WTC11 (cell line): ENCODE measurements around the gene PPFIBP2. TPM values are rescaled to one million over a fixed set of nuclear protein-coding genes. Genes with fewer than 3 reads are reported as not detected.

Experiments
- ATAC-seq: fragments of 200-7000 bp; cut with Tn5 transposase; 2 replicates; pipeline ENCODE4 v1.10.0; 2021; ENCODE audit warnings: mild to moderate bottlenecking, moderate library complexity
- CTCF ChIA-PET: fragments of 300-600 bp; sonication (Branson Sonifier 250); formaldehyde crosslinking; loops from one replicate; lab custom pipeline; 2021; ENCODE audit warnings: antibody characterized with exemption; lab: Charles Lee
- POLR2A ChIA-PET: fragments of 350-600 bp; sonication (Branson Sonifier 250); formaldehyde crosslinking; loops from one replicate; lab custom pipeline; 2021; ENCODE audit warnings: antibody characterized with exemption; lab: Charles Lee
- DNase-seq: peaks from one replicate; pipeline ENCODE4 v3.0.0; 2021; ENCODE audit warnings: low spot score
- H3K27ac Mint-ChIP-seq: 2 replicates; pipeline ENCODE4 v1.8.0; 2021; ENCODE audit warnings: mixed read lengths
- H3K27me3 Mint-ChIP-seq: 2 replicates; pipeline ENCODE4 v1.8.0; 2021; ENCODE audit warnings: low read depth, mild to moderate bottlenecking, moderate library complexity, mixed read lengths
- H3K36me3 Mint-ChIP-seq: 2 replicates; pipeline ENCODE4 v1.8.0; 2021; ENCODE audit warnings: mixed read lengths
- H3K4me1 Mint-ChIP-seq: 2 replicates; pipeline ENCODE4 v1.8.0; 2022; ENCODE audit warnings: mixed read lengths
- H3K4me3 Mint-ChIP-seq: 2 replicates; pipeline ENCODE4 v1.8.0; 2021; ENCODE audit warnings: mild to moderate bottlenecking, moderate library complexity, mixed read lengths
- H3K9me3 Mint-ChIP-seq: 2 replicates; pipeline ENCODE4 v1.8.0; 2021; ENCODE audit warnings: mixed read lengths
- FOXK1 ChIP-seq: sonication (generic); formaldehyde crosslinking; IDR thresholded peaks from 2 replicates; pipeline ENCODE4 v1.8.0; 2022; ENCODE audit warnings: mild to moderate bottlenecking, moderate library complexity, missing genetic modification reagents
- NFATC4 ChIP-seq: fragments of 250-450 bp; sonication (Bioruptor Pico); IDR thresholded peaks from 2 replicates; pipeline ENCODE4 v1.9.0; 2021; ENCODE audit warnings: mild to moderate bottlenecking
- NR1H2 ChIP-seq: sonication (generic); formaldehyde crosslinking; IDR thresholded peaks from 2 replicates; pipeline ENCODE4 v1.9.0; 2021; ENCODE audit warnings: mild to moderate bottlenecking, moderate library complexity, missing genetic modification reagents
- ZNF219 ChIP-seq: sonication (generic); formaldehyde crosslinking; IDR thresholded peaks from 2 replicates; pipeline ENCODE4 v1.8.0; 2023; ENCODE audit warnings: missing genetic modification reagents, mild to moderate bottlenecking, borderline replicate concordance
- ZNF263 ChIP-seq: sonication (generic); formaldehyde crosslinking; IDR thresholded peaks from 2 replicates; pipeline ENCODE4 v1.8.1; 2022; ENCODE audit warnings: low read depth, mild to moderate bottlenecking, moderate library complexity, missing genetic modification reagents
- ZNF317 ChIP-seq: sonication (generic); formaldehyde crosslinking; IDR thresholded peaks from 2 replicates; pipeline ENCODE4 v1.8.1; 2023; ENCODE audit warnings: low read depth, mild to moderate bottlenecking, moderate library complexity, missing genetic modification reagents, borderline replicate concordance
- ZNF396 ChIP-seq: fragments of 250-450 bp; sonication (Bioruptor Pico); IDR thresholded peaks from 2 replicates; pipeline ENCODE4 v1.8.0; 2021; ENCODE audit warnings: mild to moderate bottlenecking, moderate library complexity, borderline replicate concordance
- total RNA-seq: library from RNA; stranded (reverse); gene quantifications from 3 replicates; pipeline ENCODE4 v1.2.3, GENCODE V29; 2021
- TF ChIP-seq, protein P1 (sequence below): sonication (generic); formaldehyde crosslinking; conservative IDR thresholded peaks from 2 replicates; pipeline ENCODE4 v1.8.1; 2022; ENCODE audit warnings: mild to moderate bottlenecking, missing genetic modification reagents
- TF ChIP-seq, protein P2 (sequence below): fragments of 250-450 bp; sonication (Bioruptor Pico); IDR thresholded peaks from 2 replicates; pipeline ENCODE4 v2.1.2; 2022; ENCODE audit warnings: mild to moderate bottlenecking, moderate library complexity
- TF ChIP-seq, protein P3 (sequence below): sonication (generic); formaldehyde crosslinking; IDR thresholded peaks from 2 replicates; pipeline ENCODE4 v1.8.1; 2022; ENCODE audit warnings: mild to moderate bottlenecking, moderate library complexity, missing genetic modification reagents
- TF ChIP-seq, protein P4 (sequence below): sonication (generic); formaldehyde crosslinking; IDR thresholded peaks from 2 replicates; pipeline ENCODE4 v1.8.0; 2023; ENCODE audit warnings: missing genetic modification reagents
- TF ChIP-seq, protein P5 (sequence below): sonication (generic); formaldehyde crosslinking; IDR thresholded peaks from 2 replicates; pipeline ENCODE4 v1.8.1; 2023; ENCODE audit warnings: mild to moderate bottlenecking, moderate library complexity, missing genetic modification reagents
- TF ChIP-seq, protein P6 (sequence below): sonication (generic); formaldehyde crosslinking; IDR thresholded peaks from 2 replicates; pipeline ENCODE4 v1.8.0; 2023; ENCODE audit warnings: missing genetic modification reagents, mild to moderate bottlenecking, borderline replicate concordance
- TF ChIP-seq, protein P7 (sequence below): fragments of 250-450 bp; sonication (Bioruptor Pico); IDR thresholded peaks from 2 replicates; pipeline ENCODE4 v1.9.0; 2021; ENCODE audit warnings: mild to moderate bottlenecking

PPFIBP2 gene
- total RNA-seq, 1 experiment from 2014 or later = 21.4 TPM

DNA sequence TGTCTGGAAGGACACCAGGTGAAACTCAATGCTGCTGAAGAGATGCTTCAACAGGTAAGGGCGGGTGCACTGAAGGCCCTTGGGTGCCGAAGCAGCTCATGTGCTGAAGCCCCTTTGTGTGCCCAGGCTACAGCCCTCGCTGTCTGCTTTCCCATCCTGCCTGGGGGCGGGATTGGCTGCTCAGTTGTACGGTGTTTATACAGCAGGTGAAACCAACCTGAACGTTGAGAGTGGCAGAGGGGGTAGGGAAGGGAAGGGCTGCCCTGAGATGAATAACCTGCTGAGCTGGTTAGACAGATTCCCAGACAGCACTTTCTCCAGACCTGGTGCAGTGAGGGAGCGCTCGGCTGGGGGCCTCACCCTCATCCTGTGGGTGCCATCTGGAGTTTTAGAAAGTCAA is 83.8 kb downstream of the PPFIBP2 start:
- no peaks in the 10 kb centered on the region for H3K27me3 Mint-ChIP-seq
- ChIA-PET CTCF (no interaction called here), POLR2A (no interaction called here)
- TF ChIP-seq, protein P1, sequence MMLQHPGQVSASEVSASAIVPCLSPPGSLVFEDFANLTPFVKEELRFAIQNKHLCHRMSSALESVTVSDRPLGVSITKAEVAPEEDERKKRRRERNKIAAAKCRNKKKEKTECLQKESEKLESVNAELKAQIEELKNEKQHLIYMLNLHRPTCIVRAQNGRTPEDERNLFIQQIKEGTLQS (CRISPR knock-in tag) = no peak
- no peak for TF ChIP-seq ZNF396 (CRISPR knock-in tag)
- no peak for TF ChIP-seq ZNF263 (CRISPR knock-in tag)
- TF ChIP-seq NR1H2 (CRISPR knock-in tag) = no peak
- TF ChIP-seq, protein P2, sequence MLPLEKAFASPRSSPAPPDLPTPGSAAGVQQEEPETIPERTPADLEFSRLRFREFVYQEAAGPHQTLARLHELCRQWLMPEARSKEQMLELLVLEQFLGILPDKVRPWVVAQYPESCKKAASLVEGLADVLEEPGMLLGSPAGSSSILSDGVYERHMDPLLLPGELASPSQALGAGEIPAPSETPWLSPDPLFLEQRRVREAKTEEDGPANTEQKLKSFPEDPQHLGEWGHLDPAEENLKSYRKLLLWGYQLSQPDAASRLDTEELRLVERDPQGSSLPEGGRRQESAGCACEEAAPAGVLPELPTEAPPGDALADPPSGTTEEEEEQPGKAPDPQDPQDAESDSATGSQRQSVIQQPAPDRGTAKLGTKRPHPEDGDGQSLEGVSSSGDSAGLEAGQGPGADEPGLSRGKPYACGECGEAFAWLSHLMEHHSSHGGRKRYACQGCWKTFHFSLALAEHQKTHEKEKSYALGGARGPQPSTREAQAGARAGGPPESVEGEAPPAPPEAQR (CRISPR knock-in tag) = no peak
- H3K27ac Mint-ChIP-seq = no peak overlapping the region
- DNase-seq (no peak), ATAC-seq (no peak)
- no peak overlapping the region for H3K4me3 Mint-ChIP-seq
- peaks cover 48% of the 10 kb centered on the region for H3K4me1 Mint-ChIP-seq
- H3K9me3 Mint-ChIP-seq = no peaks in the 10 kb centered on the region
- H3K36me3 Mint-ChIP-seq = peaks cover 3% of the 10 kb centered on the region; the same call in 1 of the 2 replicates

DNA sequence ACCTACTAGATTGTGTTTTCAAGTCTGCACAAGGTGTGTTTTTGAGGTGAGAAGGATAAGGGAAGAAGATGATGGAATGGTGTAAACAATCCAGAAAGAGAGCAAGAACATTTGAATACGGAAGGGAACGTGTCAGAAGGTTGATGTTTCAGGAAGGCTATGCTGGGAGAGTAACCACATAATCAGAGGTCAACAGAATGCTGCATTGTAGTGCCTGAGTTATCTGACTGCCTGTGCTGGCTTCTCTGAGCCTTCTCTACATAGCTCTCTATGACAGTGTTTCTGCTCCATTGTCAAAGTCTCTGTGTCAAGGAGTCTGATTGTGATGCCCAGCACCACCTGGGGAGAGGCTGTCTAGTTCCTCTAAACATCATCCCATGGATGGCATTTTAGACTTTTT is 85.4 kb downstream of the PPFIBP2 start:
- Mint-ChIP-seq H3K9me3 (no peaks in the 10 kb centered on the region), H3K27ac (no peak overlapping the region), H3K4me3 (no peak overlapping the region), H3K36me3 (peaks cover 3% of the 10 kb centered on the region; the same call in 1 of the 2 replicates), H3K27me3 (no peaks in the 10 kb centered on the region), H3K4me1 (peaks cover 39% of the 10 kb centered on the region)
- ChIA-PET POLR2A (interaction anchor here (0.6 kb wide), 1 partner anchor 10 kb away, joined by 3 read pairs; no protein-coding TSS in a partner anchor), CTCF (interaction anchor here (2.0 kb wide), 1 partner anchor 58 kb away, joined by 7 read pairs; no protein-coding TSS in a partner anchor)
- ATAC-seq (no peak), DNase-seq (no peak)
- TF ChIP-seq FOXK1 = no peak
- TF ChIP-seq, protein P3, sequence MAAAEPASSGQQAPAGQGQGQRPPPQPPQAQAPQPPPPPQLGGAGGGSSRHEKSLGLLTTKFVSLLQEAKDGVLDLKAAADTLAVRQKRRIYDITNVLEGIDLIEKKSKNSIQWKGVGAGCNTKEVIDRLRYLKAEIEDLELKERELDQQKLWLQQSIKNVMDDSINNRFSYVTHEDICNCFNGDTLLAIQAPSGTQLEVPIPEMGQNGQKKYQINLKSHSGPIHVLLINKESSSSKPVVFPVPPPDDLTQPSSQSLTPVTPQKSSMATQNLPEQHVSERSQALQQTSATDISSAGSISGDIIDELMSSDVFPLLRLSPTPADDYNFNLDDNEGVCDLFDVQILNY = no peak
- no peak for TF ChIP-seq ZNF317 (CRISPR knock-in tag)
- TF ChIP-seq, protein P4, sequence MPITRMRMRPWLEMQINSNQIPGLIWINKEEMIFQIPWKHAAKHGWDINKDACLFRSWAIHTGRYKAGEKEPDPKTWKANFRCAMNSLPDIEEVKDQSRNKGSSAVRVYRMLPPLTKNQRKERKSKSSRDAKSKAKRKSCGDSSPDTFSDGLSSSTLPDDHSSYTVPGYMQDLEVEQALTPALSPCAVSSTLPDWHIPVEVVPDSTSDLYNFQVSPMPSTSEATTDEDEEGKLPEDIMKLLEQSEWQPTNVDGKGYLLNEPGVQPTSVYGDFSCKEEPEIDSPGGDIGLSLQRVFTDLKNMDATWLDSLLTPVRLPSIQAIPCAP (CRISPR knock-in tag) = no peak
- TF ChIP-seq, protein P5, sequence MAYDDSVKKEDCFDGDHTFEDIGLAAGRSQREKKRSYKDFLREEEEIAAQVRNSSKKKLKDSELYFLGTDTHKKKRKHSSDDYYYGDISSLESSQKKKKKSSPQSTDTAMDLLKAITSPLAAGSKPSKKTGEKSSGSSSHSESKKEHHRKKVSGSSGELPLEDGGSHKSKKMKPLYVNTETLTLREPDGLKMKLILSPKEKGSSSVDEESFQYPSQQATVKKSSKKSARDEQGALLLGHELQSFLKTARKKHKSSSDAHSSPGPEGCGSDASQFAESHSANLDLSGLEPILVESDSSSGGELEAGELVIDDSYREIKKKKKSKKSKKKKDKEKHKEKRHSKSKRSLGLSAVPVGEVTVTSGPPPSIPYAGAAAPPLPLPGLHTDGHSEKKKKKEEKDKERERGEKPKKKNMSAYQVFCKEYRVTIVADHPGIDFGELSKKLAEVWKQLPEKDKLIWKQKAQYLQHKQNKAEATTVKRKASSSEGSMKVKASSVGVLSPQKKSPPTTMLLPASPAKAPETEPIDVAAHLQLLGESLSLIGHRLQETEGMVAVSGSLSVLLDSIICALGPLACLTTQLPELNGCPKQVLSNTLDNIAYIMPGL (CRISPR knock-in tag) = no peak
- TF ChIP-seq, protein P6, sequence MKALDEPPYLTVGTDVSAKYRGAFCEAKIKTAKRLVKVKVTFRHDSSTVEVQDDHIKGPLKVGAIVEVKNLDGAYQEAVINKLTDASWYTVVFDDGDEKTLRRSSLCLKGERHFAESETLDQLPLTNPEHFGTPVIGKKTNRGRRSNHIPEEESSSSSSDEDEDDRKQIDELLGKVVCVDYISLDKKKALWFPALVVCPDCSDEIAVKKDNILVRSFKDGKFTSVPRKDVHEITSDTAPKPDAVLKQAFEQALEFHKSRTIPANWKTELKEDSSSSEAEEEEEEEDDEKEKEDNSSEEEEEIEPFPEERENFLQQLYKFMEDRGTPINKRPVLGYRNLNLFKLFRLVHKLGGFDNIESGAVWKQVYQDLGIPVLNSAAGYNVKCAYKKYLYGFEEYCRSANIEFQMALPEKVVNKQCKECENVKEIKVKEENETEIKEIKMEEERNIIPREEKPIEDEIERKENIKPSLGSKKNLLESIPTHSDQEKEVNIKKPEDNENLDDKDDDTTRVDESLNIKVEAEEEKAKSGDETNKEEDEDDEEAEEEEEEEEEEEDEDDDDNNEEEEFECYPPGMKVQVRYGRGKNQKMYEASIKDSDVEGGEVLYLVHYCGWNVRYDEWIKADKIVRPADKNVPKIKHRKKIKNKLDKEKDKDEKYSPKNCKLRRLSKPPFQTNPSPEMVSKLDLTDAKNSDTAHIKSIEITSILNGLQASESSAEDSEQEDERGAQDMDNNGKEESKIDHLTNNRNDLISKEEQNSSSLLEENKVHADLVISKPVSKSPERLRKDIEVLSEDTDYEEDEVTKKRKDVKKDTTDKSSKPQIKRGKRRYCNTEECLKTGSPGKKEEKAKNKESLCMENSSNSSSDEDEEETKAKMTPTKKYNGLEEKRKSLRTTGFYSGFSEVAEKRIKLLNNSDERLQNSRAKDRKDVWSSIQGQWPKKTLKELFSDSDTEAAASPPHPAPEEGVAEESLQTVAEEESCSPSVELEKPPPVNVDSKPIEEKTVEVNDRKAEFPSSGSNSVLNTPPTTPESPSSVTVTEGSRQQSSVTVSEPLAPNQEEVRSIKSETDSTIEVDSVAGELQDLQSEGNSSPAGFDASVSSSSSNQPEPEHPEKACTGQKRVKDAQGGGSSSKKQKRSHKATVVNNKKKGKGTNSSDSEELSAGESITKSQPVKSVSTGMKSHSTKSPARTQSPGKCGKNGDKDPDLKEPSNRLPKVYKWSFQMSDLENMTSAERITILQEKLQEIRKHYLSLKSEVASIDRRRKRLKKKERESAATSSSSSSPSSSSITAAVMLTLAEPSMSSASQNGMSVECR (CRISPR knock-in tag) = no peak
- TF ChIP-seq NFATC4 (CRISPR knock-in tag) = no peak
- TF ChIP-seq, protein P1 (CRISPR knock-in tag) = no peak
- no peak for TF ChIP-seq ZNF219 (CRISPR knock-in tag)
- TF ChIP-seq, protein P7, sequence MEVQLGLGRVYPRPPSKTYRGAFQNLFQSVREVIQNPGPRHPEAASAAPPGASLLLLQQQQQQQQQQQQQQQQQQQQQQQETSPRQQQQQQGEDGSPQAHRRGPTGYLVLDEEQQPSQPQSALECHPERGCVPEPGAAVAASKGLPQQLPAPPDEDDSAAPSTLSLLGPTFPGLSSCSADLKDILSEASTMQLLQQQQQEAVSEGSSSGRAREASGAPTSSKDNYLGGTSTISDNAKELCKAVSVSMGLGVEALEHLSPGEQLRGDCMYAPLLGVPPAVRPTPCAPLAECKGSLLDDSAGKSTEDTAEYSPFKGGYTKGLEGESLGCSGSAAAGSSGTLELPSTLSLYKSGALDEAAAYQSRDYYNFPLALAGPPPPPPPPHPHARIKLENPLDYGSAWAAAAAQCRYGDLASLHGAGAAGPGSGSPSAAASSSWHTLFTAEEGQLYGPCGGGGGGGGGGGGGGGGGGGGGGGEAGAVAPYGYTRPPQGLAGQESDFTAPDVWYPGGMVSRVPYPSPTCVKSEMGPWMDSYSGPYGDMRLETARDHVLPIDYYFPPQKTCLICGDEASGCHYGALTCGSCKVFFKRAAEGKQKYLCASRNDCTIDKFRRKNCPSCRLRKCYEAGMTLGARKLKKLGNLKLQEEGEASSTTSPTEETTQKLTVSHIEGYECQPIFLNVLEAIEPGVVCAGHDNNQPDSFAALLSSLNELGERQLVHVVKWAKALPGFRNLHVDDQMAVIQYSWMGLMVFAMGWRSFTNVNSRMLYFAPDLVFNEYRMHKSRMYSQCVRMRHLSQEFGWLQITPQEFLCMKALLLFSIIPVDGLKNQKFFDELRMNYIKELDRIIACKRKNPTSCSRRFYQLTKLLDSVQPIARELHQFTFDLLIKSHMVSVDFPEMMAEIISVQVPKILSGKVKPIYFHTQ (CRISPR knock-in tag) = no peak
